Measurements from ENCODE around the gene CCDC102B.

CCDC102B gene

DNA sequence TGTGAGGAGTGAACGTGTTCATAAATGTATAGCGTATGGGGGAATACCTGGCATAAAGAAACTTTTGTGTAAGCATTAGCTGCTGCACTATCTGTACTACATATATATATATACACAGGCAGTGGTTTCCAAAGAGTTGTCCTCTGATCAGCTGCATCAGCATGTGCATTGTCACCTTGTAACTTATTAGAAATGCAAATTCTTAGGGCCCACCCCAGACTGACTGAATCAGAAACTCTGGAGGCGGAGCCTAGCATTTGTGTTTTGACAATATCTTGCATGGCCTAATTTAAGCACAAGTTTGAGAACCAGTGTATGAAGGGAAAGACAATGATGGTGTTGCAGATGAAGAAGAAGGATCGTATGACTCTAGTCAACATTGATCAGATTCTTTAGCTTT is 299.5 kb downstream of the CCDC102B start:
- no peak for DNase-seq (ENCODE audit: low read depth)

DNA sequence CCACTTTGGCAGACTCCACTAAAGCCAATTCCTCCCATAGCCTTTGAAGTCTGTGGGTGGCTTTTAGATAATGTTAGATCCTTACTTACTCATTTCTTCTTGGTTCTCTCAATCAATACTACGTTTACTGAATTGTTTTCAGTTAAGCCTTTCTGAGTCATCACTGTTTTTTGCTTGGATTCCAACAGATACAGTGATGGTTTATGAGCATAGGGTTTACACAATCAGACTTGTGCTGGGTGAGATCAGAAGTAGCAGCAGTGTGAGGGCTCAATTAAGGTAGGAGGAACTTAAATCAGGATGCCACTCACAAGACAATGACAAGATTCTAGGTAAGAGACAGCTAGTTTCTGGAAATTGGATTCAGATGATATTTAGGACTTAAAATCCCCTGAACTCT is 305.1 kb downstream of the CCDC102B start:
- DNase-seq (ENCODE audit: low read depth), result no peak

Measured in stimulated activated CD8-positive, alpha-beta memory T cell treated with anti-CD3 and anti-CD28 coated beads, Interleukin-15, amount 100 ng/mL, for 1 hour (primary cell).